GM12874 (cell line): Measurements from ENCODE around the gene S1PR4.

ENCODE experiments used
- TF ChIP-seq, protein P1 (sequence below): IDR thresholded peaks from 2 replicates; pipeline ENCODE4 v1.5.1; 2011; ENCODE audit warnings: low read depth, mild to moderate bottlenecking, control low read depth, low read length, moderate library complexity; ENCODE audit not compliant: insufficient read depth

The S1PR4 gene

DNA sequence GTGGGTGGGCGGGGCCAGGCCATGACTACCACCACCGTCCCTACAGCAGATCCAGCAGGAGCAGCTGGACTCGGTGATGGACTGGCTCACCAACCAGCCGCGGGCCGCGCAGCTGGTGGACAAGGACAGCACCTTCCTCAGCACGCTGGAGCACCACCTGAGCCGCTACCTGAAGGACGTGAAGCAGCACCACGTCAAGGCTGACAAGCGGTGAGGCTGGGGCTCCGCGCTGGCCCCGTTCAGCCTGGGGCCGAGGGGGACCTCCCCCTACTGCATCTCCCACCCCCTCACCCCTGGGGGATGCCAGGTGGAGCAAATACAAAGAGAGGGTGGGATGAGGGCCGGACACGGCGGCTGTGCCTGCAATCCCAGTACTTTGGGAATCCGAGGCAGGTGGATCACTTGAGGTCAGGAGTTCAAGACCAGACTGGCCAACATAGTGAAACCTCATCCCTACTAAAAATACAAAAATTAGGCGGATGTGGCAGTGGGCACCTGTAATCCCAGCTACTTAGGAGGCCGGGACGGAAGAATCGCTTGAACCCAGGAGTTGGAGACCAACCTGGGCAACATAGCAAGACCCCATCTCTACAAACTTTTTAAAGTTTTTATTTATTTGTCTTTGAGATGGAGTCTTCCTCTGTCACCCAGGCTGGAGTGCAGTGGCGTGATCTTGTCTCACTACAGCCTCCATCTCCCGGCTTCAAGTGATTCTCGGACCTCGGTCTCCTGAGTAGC lies 27.8 kb downstream of the S1PR4 start:
- TF ChIP-seq, protein P1, sequence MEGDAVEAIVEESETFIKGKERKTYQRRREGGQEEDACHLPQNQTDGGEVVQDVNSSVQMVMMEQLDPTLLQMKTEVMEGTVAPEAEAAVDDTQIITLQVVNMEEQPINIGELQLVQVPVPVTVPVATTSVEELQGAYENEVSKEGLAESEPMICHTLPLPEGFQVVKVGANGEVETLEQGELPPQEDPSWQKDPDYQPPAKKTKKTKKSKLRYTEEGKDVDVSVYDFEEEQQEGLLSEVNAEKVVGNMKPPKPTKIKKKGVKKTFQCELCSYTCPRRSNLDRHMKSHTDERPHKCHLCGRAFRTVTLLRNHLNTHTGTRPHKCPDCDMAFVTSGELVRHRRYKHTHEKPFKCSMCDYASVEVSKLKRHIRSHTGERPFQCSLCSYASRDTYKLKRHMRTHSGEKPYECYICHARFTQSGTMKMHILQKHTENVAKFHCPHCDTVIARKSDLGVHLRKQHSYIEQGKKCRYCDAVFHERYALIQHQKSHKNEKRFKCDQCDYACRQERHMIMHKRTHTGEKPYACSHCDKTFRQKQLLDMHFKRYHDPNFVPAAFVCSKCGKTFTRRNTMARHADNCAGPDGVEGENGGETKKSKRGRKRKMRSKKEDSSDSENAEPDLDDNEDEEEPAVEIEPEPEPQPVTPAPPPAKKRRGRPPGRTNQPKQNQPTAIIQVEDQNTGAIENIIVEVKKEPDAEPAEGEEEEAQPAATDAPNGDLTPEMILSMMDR = no peak

DNA sequence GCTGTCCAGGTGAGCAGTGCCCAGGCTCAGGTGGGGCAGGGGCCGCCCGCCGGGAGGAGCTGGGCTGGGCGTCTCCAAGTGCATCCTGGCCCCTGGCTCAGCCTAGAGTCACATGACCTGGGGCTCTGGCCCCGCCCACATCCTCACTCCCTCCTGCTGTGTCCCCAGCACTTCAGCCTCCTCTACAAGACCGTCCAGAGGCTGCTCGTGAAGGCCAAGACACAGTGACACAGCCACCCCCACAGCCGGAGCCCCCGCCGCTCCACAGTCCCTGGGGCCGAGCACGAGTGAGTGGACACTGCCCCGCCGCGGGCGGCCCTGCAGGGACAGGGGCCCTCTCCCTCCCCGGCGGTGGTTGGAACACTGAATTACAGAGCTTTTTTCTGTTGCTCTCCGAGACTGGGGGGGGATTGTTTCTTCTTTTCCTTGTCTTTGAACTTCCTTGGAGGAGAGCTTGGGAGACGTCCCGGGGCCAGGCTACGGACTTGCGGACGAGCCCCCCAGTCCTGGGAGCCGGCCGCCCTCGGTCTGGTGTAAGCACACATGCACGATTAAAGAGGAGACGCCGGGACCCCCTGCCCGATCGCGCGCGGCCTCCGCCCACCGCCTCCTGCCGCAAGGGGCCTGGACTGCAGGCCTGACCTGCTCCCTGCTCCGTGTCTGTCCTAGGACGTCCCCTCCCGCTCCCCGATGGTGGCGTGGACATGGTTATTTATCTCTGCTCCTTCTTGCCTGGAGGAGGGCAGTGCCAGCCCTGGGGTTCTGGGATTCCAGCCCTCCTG lies 29.1 kb downstream of the S1PR4 start:
- TF ChIP-seq, protein P1 = no peak

DNA sequence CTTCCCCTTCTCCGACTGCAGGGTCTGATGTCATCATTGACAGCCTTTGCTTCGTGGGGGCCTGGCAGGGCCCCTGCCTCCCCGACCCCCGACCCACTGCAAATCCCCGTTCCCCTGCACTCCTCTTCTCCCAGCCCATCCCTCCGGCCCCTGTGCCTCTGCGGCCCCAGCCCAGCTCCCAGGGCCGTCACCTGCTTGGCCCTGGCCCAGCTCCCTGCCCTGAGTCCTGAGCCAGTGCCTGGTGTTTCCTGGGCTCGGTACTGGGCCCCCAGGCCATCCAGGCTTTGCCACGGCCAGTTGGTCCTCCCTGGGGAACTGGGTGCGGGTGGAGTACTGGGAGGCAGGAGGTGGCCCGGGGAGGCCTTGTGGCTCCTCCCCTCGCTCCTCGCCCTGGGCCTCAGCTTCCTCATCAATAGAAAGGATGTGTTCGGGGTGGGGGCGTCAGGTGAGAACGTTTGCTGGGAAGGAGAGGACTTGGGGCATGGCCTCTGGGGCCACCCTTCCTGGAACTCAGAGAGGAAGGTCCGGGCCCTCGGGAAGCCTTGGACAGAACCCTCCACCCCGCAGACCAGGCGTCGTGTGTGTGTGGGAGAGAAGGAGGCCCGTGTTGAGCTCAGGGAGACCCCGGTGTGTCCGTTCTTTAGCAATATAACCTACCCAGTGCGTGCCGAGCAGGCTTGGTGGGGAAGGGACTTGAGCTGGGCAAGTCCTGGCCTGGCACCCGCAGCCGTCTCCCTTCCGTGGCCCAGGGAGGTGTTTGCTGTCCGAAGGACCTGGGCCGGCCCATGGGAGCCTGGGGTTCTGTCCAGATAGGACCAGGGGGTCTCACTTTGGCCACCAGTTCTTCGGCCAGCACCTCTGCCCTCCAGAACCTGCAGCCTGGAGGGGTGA lies 30.0 kb downstream of the S1PR4 start:
- TF ChIP-seq, protein P1 = no peak

DNA sequence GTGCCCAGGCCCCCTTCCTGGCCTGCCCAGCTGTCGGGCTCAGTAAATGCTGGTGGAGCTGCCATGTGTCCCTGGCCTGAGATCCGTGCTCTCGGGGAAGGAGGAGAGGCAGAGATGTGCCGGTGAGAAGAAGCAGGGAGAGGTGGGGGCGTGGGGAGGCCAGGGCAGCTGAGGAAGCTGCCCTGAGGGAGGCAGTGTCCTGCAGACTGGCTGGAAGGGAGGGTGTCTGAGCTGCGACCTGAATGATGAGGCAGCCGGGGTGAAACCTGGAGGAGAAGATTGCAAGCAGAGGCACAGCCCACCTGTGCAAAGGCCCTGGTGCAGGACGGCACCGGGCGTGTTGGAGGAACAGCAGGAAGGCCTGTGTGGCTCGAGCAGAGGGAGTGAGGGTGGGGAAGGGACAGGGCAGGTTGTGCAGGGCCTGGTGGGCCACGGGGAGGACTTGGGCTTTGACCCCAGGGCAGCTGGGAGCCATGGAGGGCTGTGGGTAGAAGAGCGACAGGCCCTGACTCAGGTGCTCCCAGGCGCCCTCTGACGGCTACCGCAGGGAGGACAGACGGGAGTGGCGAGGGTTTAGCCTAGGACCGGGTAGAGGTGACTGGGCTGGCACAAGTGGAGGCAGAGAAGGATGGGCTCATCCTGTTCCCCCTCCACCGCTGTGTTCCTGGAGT lies 31.9 kb downstream of the S1PR4 start:
- TF ChIP-seq, protein P1 = peak; percentile 94

DNA sequence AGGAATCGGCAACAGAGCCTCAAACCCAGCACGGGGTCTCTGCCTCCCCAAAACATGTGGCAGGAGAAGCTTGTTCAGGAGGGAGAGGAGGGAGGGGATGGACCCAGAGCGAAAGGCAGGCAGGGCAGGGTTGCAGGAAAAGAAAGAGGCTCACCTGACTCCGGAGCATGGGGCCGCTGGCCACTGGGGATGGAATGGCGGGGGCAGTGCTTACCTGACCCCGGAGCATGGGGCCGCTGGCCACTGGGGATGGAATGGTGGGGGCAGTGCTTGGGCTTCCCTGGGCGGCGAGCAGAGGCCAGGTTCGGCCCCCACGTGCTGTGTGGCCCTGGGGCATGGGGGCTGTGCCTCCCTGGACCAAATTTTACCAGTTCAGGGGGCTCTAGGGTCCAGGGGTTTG lies 32.6 kb downstream of the S1PR4 start:
- TF ChIP-seq, protein P1 = no peak

DNA sequence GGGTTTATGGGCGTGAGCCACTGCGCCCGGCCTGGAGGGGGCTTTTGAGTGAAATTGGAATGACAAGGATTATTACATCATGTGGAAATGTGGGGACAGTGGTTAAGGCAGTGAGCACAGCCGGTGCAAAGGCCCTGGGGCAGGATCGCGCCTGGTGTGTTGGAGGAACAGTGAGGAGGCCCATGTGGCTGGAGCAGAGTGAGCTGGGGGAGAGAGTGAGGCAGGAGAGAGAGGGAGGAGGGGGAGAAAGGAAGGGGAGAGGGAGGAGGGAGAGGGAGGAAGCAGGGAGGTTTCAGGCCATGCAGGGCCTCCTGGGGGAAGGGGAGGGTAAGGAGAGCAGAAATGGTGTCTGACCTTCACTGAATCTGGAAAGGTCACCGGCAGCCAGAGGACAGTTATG lies 34.6 kb downstream of the S1PR4 start:
- TF ChIP-seq, protein P1 = no peak
